ENCODE measurements around the gene AOPEP.
"Not testable (repeated sequence)": the region's sequence is repeated elsewhere in the genome, so short reads cannot be mapped to it uniquely, and the experiment has no call there.

The AOPEP gene

DNA sequence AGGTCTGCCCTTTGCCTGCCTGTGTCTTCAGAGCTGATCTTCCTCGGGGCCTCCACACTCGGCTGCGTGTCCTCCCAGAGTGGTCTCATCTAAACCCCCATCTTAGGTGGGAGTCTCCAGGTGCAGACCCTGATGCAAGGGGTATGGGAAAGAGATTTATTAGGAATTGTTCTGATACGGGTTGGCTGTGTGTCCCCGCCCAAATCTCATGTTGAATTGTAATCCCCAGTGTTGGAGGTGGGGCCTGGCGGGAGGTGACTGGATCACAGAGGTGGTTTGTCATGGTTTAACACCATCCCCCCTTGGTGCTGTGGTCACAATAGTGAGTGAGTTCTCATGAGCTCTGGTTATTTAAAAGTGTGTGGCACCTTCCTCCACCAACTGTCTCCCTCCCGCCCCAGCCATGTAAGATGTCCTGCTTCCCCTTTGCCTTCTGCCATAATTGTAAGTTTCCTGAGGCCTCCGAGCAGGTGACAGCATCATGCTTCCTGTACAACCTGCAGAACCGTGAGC, 208.4 kb downstream of the AOPEP start:
- no peak for DNase-seq (ENCODE audit: low spot score)

DNA sequence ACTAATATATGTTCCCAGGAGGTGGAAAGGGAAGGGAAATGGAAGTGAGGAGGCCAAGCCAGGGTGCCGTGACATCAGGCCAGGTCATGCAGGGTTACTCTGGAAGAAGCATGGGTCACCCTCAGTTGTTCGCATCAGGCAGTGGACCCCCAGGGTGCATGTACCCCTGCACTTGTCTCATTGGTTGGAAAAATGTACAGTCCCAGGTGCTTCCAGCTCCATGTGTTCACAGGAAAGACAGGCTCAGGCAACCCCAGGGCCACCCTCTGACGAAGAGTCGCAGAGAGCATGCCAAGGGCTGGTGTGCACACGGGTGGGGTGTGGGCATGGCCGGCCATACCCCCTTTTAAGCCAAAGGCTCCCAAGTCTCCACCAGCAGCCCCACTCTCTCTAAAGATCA, 208.9 kb downstream of the AOPEP start:
- DNase-seq (ENCODE audit: low spot score), result no peak

DNA sequence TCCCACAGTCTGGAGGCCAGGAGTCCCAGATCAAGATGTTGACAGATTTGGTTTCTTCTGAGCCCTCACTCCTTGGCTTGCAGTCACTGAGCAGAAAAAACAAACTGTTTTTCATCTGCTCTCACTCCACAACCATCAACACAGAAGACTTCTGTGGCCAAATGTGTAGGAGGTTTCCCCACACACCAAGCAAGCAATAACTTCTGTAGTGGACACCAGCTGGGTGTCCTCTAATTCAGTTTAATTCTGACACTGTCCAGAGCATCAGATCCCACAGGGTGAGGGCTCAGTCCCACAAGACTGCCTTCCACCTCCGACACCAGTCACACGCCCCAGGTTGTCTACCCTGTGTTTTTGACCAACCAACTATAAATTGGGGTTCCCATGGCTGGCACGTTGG, 209.9 kb downstream of the AOPEP start:
- no peak for DNase-seq (ENCODE audit: low spot score)

DNA sequence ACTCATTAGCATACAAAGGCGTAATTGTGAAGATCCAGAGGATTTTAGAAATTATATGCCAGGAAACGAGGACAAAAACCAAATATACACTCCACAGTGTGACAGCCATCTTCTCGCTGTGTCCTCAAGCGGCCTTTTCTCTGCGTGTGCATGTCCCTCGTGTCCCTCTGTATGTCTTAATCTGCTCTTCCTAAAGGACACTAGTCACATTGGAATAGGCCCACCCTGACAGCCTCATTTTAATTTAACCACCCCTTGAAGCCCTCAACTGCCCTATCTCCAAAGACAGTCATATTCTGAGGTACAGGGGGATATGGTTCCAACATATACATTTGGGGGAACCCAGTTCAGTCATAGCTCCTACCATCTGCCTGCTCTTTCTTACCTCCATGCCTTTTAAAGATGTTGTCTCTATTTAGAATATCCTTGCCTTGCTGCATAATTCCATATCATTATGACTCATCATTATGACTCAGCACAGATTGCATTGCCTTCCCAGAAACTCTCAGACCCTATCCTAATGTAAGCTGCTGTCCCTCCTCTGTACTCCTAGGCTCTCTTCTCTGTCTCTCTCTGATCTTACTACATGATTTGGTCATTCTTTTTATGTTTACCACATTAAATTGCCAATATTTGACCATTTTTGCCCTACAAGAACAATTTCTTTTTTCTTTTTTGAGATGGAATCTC, 210.9 kb downstream of the AOPEP start:
- no peak for DNase-seq (ENCODE audit: low spot score)

DNA sequence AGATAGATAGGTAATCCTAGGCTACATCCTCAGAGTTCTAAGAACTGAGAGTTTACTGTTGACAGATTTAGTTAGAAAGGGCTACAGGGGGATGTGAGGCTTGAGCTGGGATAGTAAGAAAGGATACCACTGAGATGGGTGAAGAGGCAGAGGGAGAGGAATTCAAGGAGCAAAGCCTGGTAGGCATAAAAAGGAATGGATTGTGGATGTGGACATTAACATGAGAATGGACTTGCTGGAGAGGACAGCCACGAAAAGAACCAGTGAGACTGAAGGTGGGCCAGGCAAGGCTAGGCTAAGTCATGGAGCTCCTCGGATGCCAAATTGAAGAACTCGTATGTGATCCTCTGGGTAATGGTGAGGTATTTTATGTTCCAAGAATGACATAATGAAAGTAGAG, 211.9 kb downstream of the AOPEP start:
- no peak for DNase-seq (ENCODE audit: low spot score)

DNA sequence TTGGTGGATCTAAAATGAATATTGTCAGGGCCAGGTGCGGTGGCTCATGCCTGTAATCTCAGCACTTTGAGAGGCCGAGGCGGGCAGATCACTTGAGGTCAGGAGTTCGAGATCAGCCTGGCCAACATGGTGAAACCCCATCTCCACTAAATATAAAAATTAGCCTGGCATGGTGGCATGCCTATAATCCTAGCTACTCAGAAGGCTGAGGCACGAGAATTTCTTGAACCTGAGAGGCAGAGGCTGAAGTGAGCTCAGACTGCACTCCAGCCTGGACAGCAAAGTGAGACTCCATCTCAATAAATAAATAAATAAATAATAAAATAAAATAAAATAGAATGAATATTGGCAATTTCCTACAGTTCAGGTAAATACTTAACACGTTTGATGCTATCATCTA, 213.8 kb downstream of the AOPEP start:
- not testable (repeated sequence) for DNase-seq (ENCODE audit: low spot score)

DNA sequence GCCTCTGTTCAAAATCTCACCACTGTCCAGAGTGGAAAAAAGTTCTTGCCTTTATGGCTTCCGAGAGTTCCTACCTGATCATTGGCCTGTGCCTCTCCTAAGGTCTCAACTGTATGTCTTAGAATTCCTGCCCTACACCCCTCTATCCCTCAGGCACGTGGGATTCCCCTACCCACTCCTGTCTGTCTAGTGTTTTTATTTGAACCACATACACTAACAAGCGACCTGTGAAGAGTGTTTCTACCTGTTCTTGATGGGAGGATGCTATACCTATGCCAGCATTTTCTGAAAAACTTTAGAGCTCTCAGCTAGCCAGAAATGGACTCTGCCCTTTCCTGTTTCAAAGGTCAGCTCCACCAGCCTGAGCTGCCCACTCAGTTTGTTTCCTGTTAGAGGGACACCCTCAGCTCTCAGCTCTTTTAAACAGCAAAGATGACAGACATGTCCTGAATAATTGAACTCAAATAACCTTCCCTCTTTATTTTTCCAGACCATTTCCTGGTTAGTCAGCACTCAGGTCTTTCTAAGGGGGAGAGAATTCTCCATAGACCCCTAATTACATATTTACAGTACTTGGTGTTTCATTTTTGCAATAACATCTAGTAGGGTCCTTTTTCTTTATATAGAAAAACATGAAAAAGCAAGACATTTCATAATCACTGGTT, 214.8 kb downstream of the AOPEP start:
- DNase-seq (ENCODE audit: low spot score), result no peak

DNA sequence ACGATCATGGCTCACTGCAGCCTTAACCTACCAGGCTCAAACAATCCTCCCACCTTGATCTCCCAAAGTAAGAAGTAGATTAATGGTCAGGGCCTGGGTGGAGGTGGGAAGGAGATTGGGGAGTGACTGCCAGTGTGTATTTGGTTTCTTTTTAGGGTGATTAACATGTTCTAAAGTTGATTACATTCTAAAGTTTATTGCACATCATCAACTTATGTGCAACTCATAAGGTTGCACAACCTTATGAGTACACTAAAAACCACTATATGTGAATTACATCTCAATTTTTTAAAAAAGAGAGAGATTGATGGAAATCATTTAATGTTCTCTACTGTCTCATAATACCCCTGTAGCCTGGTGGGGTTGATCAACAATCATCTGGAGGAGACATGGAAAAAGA, 218.1 kb downstream of the AOPEP start:
- no peak for DNase-seq (ENCODE audit: low spot score)

DNA sequence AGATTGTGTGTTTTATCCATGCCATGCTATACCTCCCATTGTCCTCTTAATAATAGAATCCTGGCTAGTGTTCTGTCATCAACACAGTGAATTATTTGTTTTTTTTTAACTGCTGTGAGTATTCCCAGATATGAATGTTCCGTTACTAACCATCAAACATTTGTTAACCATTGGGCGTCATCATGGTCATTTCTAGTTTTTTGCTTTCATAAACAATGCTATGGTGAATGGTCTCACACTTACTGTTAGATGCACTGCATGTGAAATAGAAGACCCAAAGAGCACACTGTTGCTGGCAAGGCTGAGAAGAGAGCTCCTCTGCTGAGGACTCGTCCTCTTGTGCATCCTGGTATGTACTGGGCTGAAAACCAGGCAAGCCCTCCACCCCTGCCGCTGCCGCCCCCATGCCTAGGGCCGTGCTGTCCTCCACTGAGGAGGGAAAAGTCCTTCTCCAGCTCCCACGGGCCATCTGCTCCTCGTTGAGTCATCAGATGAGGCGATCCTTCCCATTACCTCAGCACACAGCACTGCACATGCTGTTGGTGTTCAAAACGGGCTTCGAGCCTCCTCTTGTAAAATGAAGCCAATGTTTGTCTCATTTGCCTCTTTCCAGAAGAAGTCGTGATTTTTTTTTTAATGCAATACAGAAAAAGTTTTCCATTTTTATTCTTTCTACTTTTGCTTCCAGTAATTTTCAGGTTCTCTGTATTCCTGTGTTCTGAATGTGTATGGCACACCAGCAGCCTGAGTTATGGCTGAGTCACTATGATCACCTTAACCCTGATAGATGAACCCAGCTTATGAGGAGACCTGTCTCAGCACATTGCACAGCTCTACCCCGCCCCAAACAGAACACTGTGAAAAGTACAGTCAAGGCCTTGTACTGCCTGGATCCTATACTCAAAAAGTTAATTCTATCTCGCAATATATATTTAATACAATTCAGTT, 219.0 kb downstream of the AOPEP start:
- no peak for DNase-seq (ENCODE audit: low spot score)

DNA sequence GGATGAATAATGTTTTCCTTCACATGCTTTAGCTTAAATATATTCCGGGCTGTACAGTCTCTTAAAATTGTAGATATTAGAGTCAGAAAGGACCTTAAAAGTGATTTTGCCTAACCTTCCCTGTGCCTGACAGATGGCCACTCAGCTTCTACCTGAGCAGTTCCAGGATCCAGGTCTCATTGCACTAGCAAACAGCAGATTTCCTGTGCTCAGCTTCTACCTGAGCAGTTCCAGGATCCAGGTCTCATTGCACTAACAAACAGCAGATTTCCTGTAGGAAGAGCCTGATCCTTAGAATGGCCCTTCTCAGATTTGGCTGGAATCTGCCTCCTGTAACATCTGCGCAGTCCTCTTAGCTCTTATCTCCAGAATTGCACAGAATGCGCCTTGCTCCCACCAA, 219.8 kb downstream of the AOPEP start:
- DNase-seq (ENCODE audit: low spot score), result no peak

DNA sequence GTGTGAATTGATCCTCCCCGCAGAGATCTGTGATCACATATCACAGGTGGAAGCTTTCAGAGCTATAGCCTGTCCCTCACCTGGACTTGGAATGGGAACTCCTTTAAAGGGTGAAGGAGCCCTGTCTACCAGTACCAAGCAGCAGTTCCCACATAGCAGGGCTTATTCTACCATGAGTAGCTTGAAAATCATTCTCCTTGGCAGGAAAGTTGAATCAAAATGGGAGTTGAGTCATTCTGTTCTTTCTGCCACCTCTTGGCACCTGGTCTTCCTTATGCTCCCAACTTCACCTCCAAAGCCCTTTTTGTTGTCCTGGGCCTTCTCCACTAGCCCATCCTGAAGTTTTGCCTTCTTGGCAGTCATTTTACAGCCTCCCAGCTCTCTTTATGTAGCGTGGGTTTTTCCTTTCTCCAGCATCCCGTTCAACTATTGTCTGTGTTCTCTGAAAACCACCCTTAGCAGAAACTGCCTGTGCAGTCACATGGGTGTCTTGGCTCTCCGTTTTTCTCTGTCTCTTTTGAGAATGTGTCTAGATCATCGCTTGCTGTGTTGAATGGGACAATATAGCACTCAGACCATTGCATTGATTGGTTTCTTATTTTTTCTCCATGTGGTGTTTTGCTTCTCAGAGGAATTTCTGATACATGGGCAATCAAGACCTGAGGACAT, 222.2 kb downstream of the AOPEP start:
- DNase-seq (ENCODE audit: low spot score), result no peak

DNA sequence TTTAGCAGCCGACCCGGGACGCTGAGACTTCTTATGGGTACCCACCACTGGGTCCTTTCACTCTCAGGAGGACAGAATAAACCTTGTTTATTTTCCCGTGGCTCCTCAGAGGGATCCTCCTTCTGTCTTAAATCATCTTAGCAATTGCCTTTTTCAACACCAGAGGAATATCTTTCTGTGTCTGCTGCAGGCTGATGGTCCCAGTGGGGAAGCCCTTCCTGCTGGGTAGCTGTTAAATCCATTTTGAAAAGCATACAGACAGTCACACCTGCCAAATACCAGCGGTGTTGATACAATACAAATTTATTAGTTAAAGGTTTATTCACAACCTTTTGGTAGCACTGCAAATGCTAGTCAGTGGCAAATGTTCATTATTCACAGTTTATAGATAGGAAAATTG, 222.9 kb downstream of the AOPEP start:
- DNase-seq (ENCODE audit: low spot score), result no peak

DNA sequence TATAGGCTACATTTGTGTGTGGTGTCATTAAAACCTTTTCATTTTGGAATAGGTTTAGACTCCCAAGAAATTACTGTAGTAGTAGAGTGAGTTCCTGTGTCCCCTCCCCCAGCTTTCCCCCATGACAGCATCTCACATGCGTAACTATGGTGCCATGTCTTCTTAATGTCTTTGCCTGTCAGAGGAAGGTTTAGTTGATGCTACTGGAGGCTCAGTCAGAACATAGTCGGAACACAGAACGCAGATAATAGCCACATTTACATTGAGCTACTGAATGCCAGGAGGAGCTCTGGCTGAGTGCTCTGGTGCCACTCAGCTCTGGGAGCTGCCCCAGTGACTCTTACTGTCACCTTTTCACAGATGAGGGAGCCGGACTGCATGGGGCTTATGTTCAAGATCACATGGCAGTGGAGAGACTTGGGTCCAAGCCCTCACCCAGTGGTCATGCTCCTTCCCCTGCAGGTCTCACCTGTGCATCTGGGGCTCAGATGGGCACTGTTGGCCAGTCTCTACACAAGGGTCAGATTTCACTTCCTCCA, 223.6 kb downstream of the AOPEP start:
- no peak for DNase-seq (ENCODE audit: low spot score)

DNA sequence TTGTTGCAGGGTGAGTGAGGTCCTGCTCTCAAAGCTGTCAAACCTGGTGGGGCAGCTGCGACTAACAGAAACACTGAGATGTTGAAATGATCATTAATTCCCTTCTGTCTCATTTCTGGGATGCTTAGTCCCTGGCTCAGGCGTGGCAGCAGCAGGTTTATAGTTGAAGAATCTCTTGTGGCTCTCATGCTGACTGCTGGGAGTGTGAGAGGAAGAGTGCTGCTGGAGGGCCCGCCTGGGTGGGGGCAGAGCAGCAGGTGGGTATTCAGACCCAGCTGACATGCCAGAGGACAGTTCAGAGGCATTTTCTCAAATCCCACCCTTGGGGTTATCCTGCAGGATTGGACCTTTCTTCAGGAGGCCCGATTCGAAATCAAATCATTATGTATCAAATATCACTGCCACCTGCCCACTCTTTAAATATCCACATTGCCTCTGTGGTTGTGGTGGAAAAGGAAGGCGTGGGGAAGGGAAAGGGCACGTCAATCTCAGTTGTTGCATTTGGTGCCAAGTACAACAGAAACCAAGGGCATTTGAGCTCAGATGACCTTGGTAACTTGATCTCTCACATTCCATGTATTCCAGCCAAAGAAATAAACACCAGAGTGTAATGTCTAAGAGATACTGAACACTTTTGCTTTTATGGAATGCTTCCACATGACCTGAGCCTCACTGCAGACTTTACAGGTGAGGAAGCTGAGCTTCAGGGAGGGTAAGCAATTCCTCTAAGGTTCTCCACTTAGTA, 224.3 kb downstream of the AOPEP start:
- no peak for DNase-seq (ENCODE audit: low spot score)

DNA sequence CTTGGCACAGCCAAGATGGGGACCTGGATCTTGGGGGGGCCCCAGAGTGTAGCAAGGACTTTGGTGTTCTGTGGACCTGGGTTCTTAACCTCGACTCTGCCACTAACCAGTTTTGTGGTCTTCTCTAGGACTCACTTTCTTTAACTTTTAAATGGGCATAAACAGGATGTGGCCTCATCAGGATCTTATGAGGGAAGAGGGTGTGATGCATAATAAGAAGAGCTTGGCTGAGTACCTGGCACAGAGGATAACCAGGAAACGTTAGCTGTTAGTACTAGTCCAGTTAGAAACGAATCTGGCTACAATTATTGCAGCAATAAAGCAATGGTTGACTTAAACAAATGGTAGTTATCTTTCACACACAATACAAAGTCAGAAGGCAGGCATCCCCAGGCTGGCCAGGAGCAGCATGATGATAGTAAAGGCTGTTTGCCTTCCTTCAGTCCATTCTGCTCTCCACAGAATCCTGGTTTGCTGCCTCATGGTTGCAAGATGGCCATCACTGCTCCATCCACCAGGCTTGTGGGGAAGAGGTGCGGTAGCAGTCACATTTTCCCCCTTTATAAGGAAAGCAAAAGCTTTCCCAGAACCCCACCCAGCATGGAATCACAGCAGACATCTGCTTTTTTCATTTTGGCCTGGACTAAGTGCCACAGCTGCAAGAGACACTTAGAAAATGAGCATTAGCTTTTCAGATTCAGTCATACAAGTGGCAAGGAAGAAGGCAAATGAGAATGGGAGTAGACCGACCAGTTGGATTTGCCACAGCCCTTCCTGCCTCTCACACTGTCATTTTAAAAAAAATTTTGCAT, 225.0 kb downstream of the AOPEP start:
- no peak for DNase-seq (ENCODE audit: low spot score)

DNA sequence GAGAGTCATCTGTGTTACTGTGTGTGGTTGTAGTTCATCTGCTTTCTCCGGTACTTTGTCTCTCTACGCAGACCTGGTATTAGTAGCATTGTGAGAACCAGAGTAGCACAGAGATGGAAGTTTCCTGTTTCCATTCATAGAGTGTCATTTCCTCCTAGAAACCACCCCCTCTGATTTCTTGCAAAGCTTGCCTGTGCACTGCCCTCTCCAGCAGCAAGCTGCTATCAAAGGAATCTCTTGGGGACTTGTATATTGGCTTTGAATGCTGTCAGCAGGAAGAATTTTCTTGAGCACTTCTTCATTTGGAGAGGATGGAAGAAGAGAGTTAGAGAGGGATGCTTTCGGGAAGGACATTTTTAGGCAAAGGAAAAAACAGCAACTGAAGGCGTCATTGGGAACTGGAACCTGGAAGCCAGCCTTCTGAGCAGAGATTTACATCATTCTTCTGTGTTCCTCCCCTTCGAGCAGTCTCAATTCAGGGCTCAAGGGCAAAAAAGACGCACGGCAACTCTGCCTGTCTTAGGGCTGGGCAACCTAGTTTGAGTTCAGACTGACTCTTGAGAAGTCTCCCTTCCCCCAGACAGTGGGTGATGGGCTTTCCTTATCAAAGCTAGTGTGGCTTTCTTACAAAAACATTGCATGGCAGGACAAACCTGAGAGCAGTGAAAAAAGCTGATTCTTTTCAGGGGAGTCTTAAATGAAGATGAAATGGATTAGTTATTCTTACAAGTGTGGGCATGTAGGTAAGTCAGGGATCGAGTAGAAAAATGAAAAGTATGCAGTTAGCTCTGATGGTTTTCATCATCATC, 226.3 kb downstream of the AOPEP start:
- DNase-seq (ENCODE audit: low spot score), result peak; percentile 29

DNA sequence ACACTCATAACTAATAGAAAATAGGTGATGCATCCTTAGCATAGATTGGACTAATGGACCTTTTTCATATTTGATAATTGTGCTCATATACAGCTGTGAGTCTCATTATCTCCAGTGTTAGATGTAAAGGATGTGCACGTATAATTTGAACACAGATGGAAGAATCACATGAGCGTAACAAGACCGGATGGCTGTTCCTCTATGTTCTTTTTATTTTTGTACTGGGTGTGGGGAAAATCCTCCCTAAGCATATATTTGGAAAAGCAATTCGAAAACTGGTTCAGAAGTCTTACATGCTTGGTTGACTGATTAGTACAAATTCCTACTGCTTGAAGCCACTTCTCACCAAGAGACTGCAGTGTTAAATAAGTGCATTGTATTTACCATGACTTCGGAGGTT, 230.2 kb downstream of the AOPEP start:
- DNase-seq (ENCODE audit: low spot score), result no peak

DNA sequence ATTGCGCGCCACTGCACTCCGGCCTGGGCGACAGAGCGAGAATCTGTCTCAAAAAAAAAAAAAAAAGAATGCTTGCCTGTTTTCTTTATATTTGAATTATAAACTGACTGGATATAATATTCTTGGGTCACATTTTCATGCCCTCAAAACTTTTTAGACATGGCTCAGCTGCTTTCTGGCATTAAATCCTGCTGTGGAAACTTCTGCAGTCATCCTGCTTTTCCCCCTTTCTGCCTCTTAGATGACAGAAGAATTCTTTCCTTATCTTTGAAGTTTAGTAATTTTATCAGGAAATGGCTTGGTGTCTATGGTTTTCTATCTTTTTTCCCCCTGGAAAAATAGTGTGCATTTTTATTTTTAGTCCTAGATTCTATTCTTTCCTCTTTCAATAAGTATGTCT, 234.5 kb downstream of the AOPEP start:
- DNase-seq (ENCODE audit: low spot score), result no peak

DNA sequence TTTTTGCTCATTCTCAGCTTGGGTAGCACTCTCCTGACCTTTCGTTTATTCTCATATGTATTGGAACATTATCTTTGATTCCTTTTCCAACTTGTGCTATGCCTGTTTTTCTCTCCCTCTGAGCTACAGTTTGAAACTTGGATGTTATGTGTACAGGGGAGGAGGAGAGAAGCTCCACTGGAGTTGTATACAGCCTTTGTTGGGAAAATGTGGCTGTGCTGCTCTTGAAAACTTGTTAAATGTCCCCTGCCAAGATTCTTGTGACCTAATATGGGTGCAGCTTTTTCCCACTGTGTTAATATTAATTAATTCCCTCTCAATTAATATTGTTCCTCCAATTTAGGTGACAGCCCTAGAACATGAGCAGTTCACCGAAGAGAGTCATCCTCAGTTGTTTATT, 235.4 kb downstream of the AOPEP start:
- no peak for DNase-seq (ENCODE audit: low spot score)

Measured in germinal center (tissue), 1 donor.